H1 (cell line): Measurements from ENCODE around the gene ANAPC2. TPM values are rescaled to one million over a fixed set of nuclear protein-coding genes. Genes with fewer than 3 reads are reported as not detected.

Experiments used
- CTCF ChIA-PET: fragments of 300-600 bp; sonication (Branson Sonifier 250); formaldehyde crosslinking; loops from one replicate; lab custom pipeline; 2021; ENCODE audit not compliant: partially characterized antibody; lab: Charles Lee
- POLR2A ChIA-PET: fragments of 300-600 bp; sonication (Branson Sonifier 250); formaldehyde crosslinking; loops from one replicate; lab custom pipeline; 2021; ENCODE audit warnings: inconsistent platforms; ENCODE audit not compliant: partially characterized antibody; lab: Charles Lee
- DNase-seq, 2 experiments: peaks; one replicate each; pipeline versions ENCODE4 v3.0.0 to v3.0.0-alpha.2; 2010 to 2022; ENCODE audit warnings: low spot score in 2 of 2, low read depth in 1 of 2, mixed read lengths in 1 of 2
- FAIRE-seq: peaks from 2 replicates; lab custom pipeline; 2011; peaks lifted over from hg19 to GRCh38; lab: Jason Lieb, UNC
- H2AFZ ChIP-seq: 2 replicates; pipeline ENCODE4 v1.8.1; 2012; ENCODE audit warnings: low read length, inconsistent platforms
- H2AK5ac ChIP-seq: 2 replicates; pipeline ENCODE4 v1.6.1; 2013; ENCODE audit warnings: low read depth, low read length
- H2BK120ac ChIP-seq: replicated peaks from 2 replicates; pipeline ENCODE3; 2013; ENCODE audit warnings: low read depth, low read length, inconsistent platforms
- H2BK12ac ChIP-seq: 2 replicates; pipeline ENCODE4 v1.6.1; 2013; ENCODE audit warnings: low read depth, low read length
- H2BK15ac ChIP-seq: 2 replicates; pipeline ENCODE4 v1.6.1; 2013; ENCODE audit warnings: low read length
- H2BK20ac ChIP-seq: 2 replicates; pipeline ENCODE4 v1.6.1; 2013; ENCODE audit warnings: low read length
- H2BK5ac ChIP-seq: 2 replicates; pipeline ENCODE4 v1.6.1; 2013; ENCODE audit warnings: low read depth, low read length
- H3K14ac ChIP-seq: 2 replicates; pipeline ENCODE4 v1.6.1; 2013; ENCODE audit warnings: inconsistent platforms; ENCODE audit not compliant: insufficient read length
- H3K18ac ChIP-seq: 2 replicates; pipeline ENCODE4 v1.6.1; 2013; ENCODE audit warnings: low read length; ENCODE audit errors: extremely low read depth
- H3K23ac ChIP-seq: 2 replicates; pipeline ENCODE4 v1.6.1; 2013; ENCODE audit warnings: inconsistent platforms; ENCODE audit not compliant: insufficient read length
- H3K23me2 ChIP-seq: 2 replicates; pipeline ENCODE4 v1.6.1; 2013; ENCODE audit warnings: low read depth, low read length
- H3K27ac ChIP-seq: 2 replicates; pipeline ENCODE4 v1.6.1; 2011; ENCODE audit warnings: low read depth, low read length, inconsistent platforms
- H3K27me3 ChIP-seq, 4 experiments: replicated peaks in 1 of 4; 1 replicate in 1 of 4; 2 replicates in 3 of 4; pipeline versions ENCODE4 v1.6.1 to v1.8.1; 2011 to 2013; ENCODE audit warnings: low read length in 3 of 4, mild to moderate bottlenecking in 3 of 4, inconsistent platforms in 2 of 4, mixed read lengths in 2 of 4, moderate library complexity in 1 of 4; ENCODE audit not compliant: control insufficient read depth in 3 of 4, insufficient read depth in 3 of 4; ENCODE audit errors: extremely low read depth in 1 of 4
- H3K36me3 ChIP-seq, 4 experiments: 2 replicates each; pipeline versions ENCODE4 v1.6.1 to v1.8.1; 2011 to 2013; ENCODE audit warnings: mild to moderate bottlenecking in 4 of 4, low read length in 3 of 4, moderate library complexity in 2 of 4, control low read depth in 1 of 4, inconsistent platforms in 1 of 4; ENCODE audit not compliant: insufficient read depth in 4 of 4, control insufficient read depth in 2 of 4
- H3K4ac ChIP-seq: replicated peaks from 2 replicates; pipeline ENCODE3; 2013; ENCODE audit warnings: low read length, low read depth, mixed read lengths, inconsistent platforms; ENCODE audit not compliant: insufficient read length
- H3K4me1 ChIP-seq, 4 experiments: replicated peaks in 1 of 4; 1 replicate in 1 of 4; 2 replicates in 3 of 4; pipeline versions ENCODE4 v1.6.1 to v1.8.1; 2011 to 2013; ENCODE audit warnings: low read length in 3 of 4, inconsistent platforms in 2 of 4, mixed read lengths in 1 of 4; ENCODE audit not compliant: insufficient read depth in 4 of 4, control insufficient read depth in 3 of 4
- H3K4me2 ChIP-seq, 2 experiments: 2 replicates each; pipeline versions ENCODE4 v1.6.1 to v1.8.1; 2011 to 2013; ENCODE audit warnings: low read depth in 2 of 2, low read length in 2 of 2, control low read depth in 1 of 2, inconsistent platforms in 1 of 2, mild to moderate bottlenecking in 1 of 2; ENCODE audit not compliant: insufficient read depth in 1 of 2
- H3K4me3 ChIP-seq, 4 experiments: fragments of 200-600, 300-600 bp in 1 of 4; sonication (generic), shearing (Covaris generic), sonication (Bioruptor Twin) in 1 of 4; 2 replicates each; pipeline versions ENCODE4 v1.5.1 to v1.8.1; 2011 to 2016; ENCODE audit warnings: low read length in 4 of 4, low read depth in 3 of 4, control low read depth in 2 of 4, inconsistent platforms in 2 of 4, mild to moderate bottlenecking in 2 of 4, mixed read lengths in 1 of 4, moderate library complexity in 1 of 4; ENCODE audit not compliant: insufficient read depth in 2 of 4; ENCODE audit errors: extremely low read depth in 1 of 4
- H3K56ac ChIP-seq: replicated peaks from 2 replicates; pipeline ENCODE3; 2013; ENCODE audit warnings: low read depth, mild to moderate bottlenecking, mixed read lengths, low read length, inconsistent platforms; ENCODE audit not compliant: insufficient read length
- H3K79me1 ChIP-seq: 2 replicates; pipeline ENCODE4 v1.6.1; 2013; ENCODE audit warnings: low read depth, low read length, control low read depth
- H3K79me2 ChIP-seq, 2 experiments: 2 replicates each; pipeline versions ENCODE4 v1.6.1 to v1.8.1; 2012 to 2013; ENCODE audit warnings: low read length in 2 of 2, mild to moderate bottlenecking in 2 of 2, inconsistent platforms in 1 of 2; ENCODE audit not compliant: insufficient read depth in 2 of 2, control insufficient read depth in 1 of 2
- H3K9ac ChIP-seq, 4 experiments: replicated peaks in 1 of 4; 1 replicate in 1 of 4; 2 replicates in 3 of 4; pipeline versions ENCODE4 v1.6.1 to v1.8.1; 2011 to 2013; ENCODE audit warnings: low read depth in 3 of 4, low read length in 3 of 4, control low read depth in 2 of 4, mild to moderate bottlenecking in 2 of 4, moderate library complexity in 2 of 4, inconsistent platforms in 1 of 4; ENCODE audit errors: extremely low read depth in 1 of 4
- H3K9me3 ChIP-seq, 2 experiments: 2 replicates each; pipeline versions ENCODE4 v1.6.1 to v1.8.1; 2012 to 2013; ENCODE audit warnings: mild to moderate bottlenecking in 2 of 2, moderate library complexity in 2 of 2, control low read depth in 1 of 2, inconsistent platforms in 1 of 2, low read depth in 1 of 2, low read length in 1 of 2, mixed read lengths in 1 of 2; ENCODE audit not compliant: insufficient read depth in 2 of 2
- H4K20me1 ChIP-seq, 2 experiments: replicated peaks in 1 of 2; 2 replicates each; pipeline versions ENCODE3 to v1.8.1; 2011 to 2013; ENCODE audit warnings: inconsistent platforms in 2 of 2, low read length in 2 of 2, mild to moderate bottlenecking in 1 of 2; ENCODE audit not compliant: insufficient read depth in 2 of 2, control insufficient read depth in 1 of 2
- H4K5ac ChIP-seq: 2 replicates; pipeline ENCODE4 v1.6.1; 2013; ENCODE audit warnings: low read length, low read depth, mixed read lengths, inconsistent platforms; ENCODE audit not compliant: insufficient read length
- H4K8ac ChIP-seq: 2 replicates; pipeline ENCODE4 v1.8.0; 2013; ENCODE audit warnings: mild to moderate bottlenecking, moderate library complexity, low read length, inconsistent platforms; ENCODE audit not compliant: insufficient read depth; ENCODE audit errors: extremely low read depth
- H4K91ac ChIP-seq: replicated peaks from 2 replicates; pipeline ENCODE3; 2013; ENCODE audit warnings: low read length, mixed read lengths, inconsistent platforms; ENCODE audit not compliant: insufficient read length
- ATF3 ChIP-seq: IDR thresholded peaks from 2 replicates; pipeline ENCODE4 v1.6.1; 2011; ENCODE audit warnings: low read depth, mild to moderate bottlenecking, low read length; ENCODE audit not compliant: insufficient read depth
- BACH1 ChIP-seq: IDR thresholded peaks from 2 replicates; pipeline ENCODE4 v1.6.1; 2012; ENCODE audit warnings: low read length, improper control_type of control experiment
- CEBPB ChIP-seq: IDR thresholded peaks from 2 replicates; pipeline ENCODE4 v1.6.1; 2012; ENCODE audit warnings: low read depth, low read length
- CREB1 ChIP-seq: IDR thresholded peaks from 2 replicates; pipeline ENCODE4 v1.6.1; 2012; ENCODE audit warnings: inconsistent platforms
- EZH2 ChIP-seq: fragments of 200-600 bp; sonication (generic); IDR thresholded peaks from 2 replicates; pipeline ENCODE4 v1.7.1; 2012; ENCODE audit warnings: low read depth, mild to moderate bottlenecking, moderate library complexity, low read length, inconsistent platforms; ENCODE audit not compliant: severe bottlenecking
- FOSL1 ChIP-seq: IDR thresholded peaks from 2 replicates; pipeline ENCODE4 v1.6.1; 2011; ENCODE audit warnings: mild to moderate bottlenecking, low read depth, low read length, moderate library complexity; ENCODE audit not compliant: insufficient read depth
- MAX ChIP-seq: IDR thresholded peaks from 2 replicates; pipeline ENCODE4 v1.6.1; 2012; ENCODE audit warnings: inconsistent platforms
- RFX5 ChIP-seq: IDR thresholded peaks from 2 replicates; pipeline ENCODE4 v1.6.1; 2011; ENCODE audit warnings: low read depth, low read length, improper control_type of control experiment, borderline replicate concordance
- SIN3A ChIP-seq, 2 experiments: IDR thresholded peaks in 1 of 2; conservative IDR thresholded peaks in 1 of 2; 2 replicates each; pipeline ENCODE4 v1.6.1; 2011 to 2012; ENCODE audit warnings: low read length in 2 of 2, improper control_type of control experiment in 1 of 2, low read depth in 1 of 2, mild to moderate bottlenecking in 1 of 2
- SP4 ChIP-seq: IDR thresholded peaks from 2 replicates; pipeline ENCODE4 v1.6.1; 2012; ENCODE audit warnings: low read length, inconsistent platforms
- ZNF274 ChIP-seq: IDR thresholded peaks from 2 replicates; pipeline ENCODE4 v1.7.0; 2012; ENCODE audit warnings: low read length, borderline replicate concordance; ENCODE audit errors: extremely low read depth
- WGBS, 2 experiments: shearing (Covaris generic) in 1 of 2; methylation state at CpG; one replicate each; pipeline versions ENCODE4 v1.1.6 to v1.1.7; 2013 to 2015; ENCODE audit warnings: low lambda C conversion rate in 2 of 2, mixed read lengths in 2 of 2, inconsistent platforms in 1 of 2, low coverage in 1 of 2, missing lambda C conversion rate in 1 of 2; ENCODE audit not compliant: insufficient replicate concordance in 2 of 2, insufficient coverage in 1 of 2, insufficient read length in 1 of 2; ENCODE audit errors: extremely low coverage in 1 of 2, missing lambda C conversion rate in 1 of 2; 5-methylcytosine and 5-hydroxymethylcytosine counted together
- polyA plus RNA-seq, 7 experiments: library from polyadenylated mRNA; depleted of rRNA in 3 of 7; stranded (reverse) in 5 of 7; unstranded in 2 of 7; fragments of >200 nt in 5 of 7; fragments of 200-250 nt in 2 of 7; gene quantifications; 1 replicate in 5 of 7; 2 replicates in 1 of 7; 4 replicates in 1 of 7; pipeline versions ENCODE4 v1.2.1 to v1.2.3, GENCODE V29; 2011 to 2013; ENCODE audit warnings: missing spikeins in 2 of 7, mixed read lengths in 2 of 7
- total RNA-seq: library from RNA; stranded (reverse); fragmentation: NEBNext Ultra II Directional; extraction: Animal tissue kit (Norgen Biotek cat#: 25700); gene quantifications from 2 replicates; pipeline ENCODE4 v1.2.1, GENCODE V29; 2021

The ANAPC2 gene
- total and polyA plus RNA-seq, 2 of the 8 experiments (the other 6 are each of a cell fraction or from before 2014, with no cell fraction given), result 30.2 to 37.7 TPM

- peaks cover 1 to 18% of the 10 kb centered on the region in 2 experiments for H4K20me1 ChIP-seq
- no peak for FAIRE-seq
- H4K91ac ChIP-seq, result no peak overlapping the region
- no peak overlapping the region for H3K4me3 ChIP-seq
- no peak overlapping the region for H3K4ac ChIP-seq
- no peak overlapping the region for H2BK15ac ChIP-seq
- H3K4me1 ChIP-seq, result peaks cover 0 to 14% (median 11%) of the 10 kb centered on the region in 4 experiments; a peak in 6 of 7 replicates
- H4K5ac ChIP-seq, result no peak overlapping the region
- H2BK5ac ChIP-seq, result no peak overlapping the region
- H2AK5ac ChIP-seq, result no peak overlapping the region
- H3K14ac ChIP-seq, result no peak overlapping the region
- H3K23ac ChIP-seq, result no peak overlapping the region
- ChIA-PET POLR2A (interaction anchor here (0.6 to 2.4 kb wide), 5 partner anchors 10 to 101 kb away, joined by 3 to 6 read pairs (median 3); partner anchors contain the start of genes RNF208 and TUBB4B), CTCF (interaction anchor here (0.6 to 4.5 kb wide), 8 partner anchors 10 to 104 kb away, joined by 3 to 24 read pairs (median 8); partner anchors contain the start of gene RNF224)
- H2BK120ac ChIP-seq, result no peak overlapping the region
- H3K36me3 ChIP-seq, result no peaks in the 10 kb centered on the region
- H3K56ac ChIP-seq, result no peak overlapping the region
- H4K8ac ChIP-seq, result peak overlapping the region; percentile 14; the same call in 1 of the 2 replicates
- H3K4me2 ChIP-seq, result peak overlapping the region; percentile 61 to 85; a peak in 3 of 4 replicates
- no peak for DNase-seq
- H3K27ac ChIP-seq, result no peak overlapping the region
- H3K79me2 ChIP-seq, result no peaks in the 10 kb centered on the region
- no peak overlapping the region for H2AFZ ChIP-seq
- peaks cover 25 to 79% (median 72%) of the 10 kb centered on the region in 4 experiments for H3K27me3 ChIP-seq
- H2BK20ac ChIP-seq, result no peak overlapping the region
- peaks cover 4% of the 10 kb centered on the region; the same call in 1 of the 2 replicates for H3K23me2 ChIP-seq
- 0 out of 2 replicates have a peak, but pooled peaks cover 2% of the 10 kb centered on the region for H3K79me1 ChIP-seq
- H2BK12ac ChIP-seq, result no peak overlapping the region
- H3K9me3 ChIP-seq, result no peaks in the 10 kb centered on the region
- WGBS, 2 experiments, result 38% methylated on average over 21 of the region's 37 CpGs; no CpG with 5 or more reads in 1 of the 2 experiments
- no peak overlapping the region for H3K18ac ChIP-seq
- H3K9ac ChIP-seq, result no peak overlapping the region
- 0 out of 2 replicates have a peak, but pooled peaks have one; percentile 19 for TF ChIP-seq CREB1
- no peak for TF ChIP-seq CEBPB
- no peak for TF ChIP-seq RFX5
- no peak; a peak in 1 of 4 replicates for TF ChIP-seq SIN3A (conservative IDR thresholded peaks at IDR 0.05 in 1 of 2, IDR thresholded peaks at IDR 0.05 in 1 of 2; ENCODE audit: low read depth in 1 of 2, low read length in 2 of 2)
- peak; percentile 62 for TF ChIP-seq EZH2
- no peak for TF ChIP-seq SP4
- TF ChIP-seq BACH1, result no peak
- TF ChIP-seq ZNF274, result no peak
- peak; percentile 93 for TF ChIP-seq MAX
- TF ChIP-seq ATF3, result no peak
- TF ChIP-seq FOSL1, result no peak
These were observed 48.8 kb downstream of the ANAPC2 start for GRCh38 chr9:137139468-137140150.
